GM19372 (cell line): ENCODE measurements around the gene SLC36A3.
"Not testable (repeated sequence)": the region's sequence is repeated elsewhere in the genome, so short reads cannot be mapped to it uniquely, and the experiment has no call there.

Experiments
- ATAC-seq: cut with Tn5 transposase; IDR thresholded peaks from one replicate; pipeline ENCODE4 v1.9.1; 2021; ENCODE audit warnings: mild to moderate bottlenecking, low read depth, moderate library complexity; ENCODE audit not compliant: unreplicated experiment

The SLC36A3 gene

GRCh38 chr5:151309266-151309665, 5.7 kb upstream of the SLC36A3 start:
- not testable (repeated sequence) for ATAC-seq

- ATAC-seq: no peak
These were observed 5.3 kb downstream of the SLC36A3 start for GRCh38 chr5:151298063-151298855.

GRCh38 chr5:151296974-151297373, 6.6 kb downstream of the SLC36A3 start:
- ATAC-seq: no peak

GRCh38 chr5:151296478-151296830, 7.1 kb downstream of the SLC36A3 start:
- no peak for ATAC-seq

- ATAC-seq: no peak
These were observed 7.6 kb downstream of the SLC36A3 start for GRCh38 chr5:151295791-151296477.

- ATAC-seq: no peak
These were observed 8.4 kb downstream of the SLC36A3 start for GRCh38 chr5:151295138-151295537.

- no peak for ATAC-seq
These were observed 9.9 kb downstream of the SLC36A3 start for GRCh38 chr5:151293624-151294023.

GRCh38 chr5:151288180-151288579, 15.4 kb downstream of the SLC36A3 start:
- ATAC-seq: no peak

GRCh38 chr5:151286246-151286645, 17.3 kb downstream of the SLC36A3 start:
- no peak for ATAC-seq

- ATAC-seq: no peak
These were observed 17.9 kb downstream of the SLC36A3 start for GRCh38 chr5:151285683-151286082.

GRCh38 chr5:151284392-151284967, 19.1 kb downstream of the SLC36A3 start:
- ATAC-seq: no peak

GRCh38 chr5:151283120-151283825, 20.3 kb downstream of the SLC36A3 start:
- no peak for ATAC-seq

GRCh38 chr5:151281001-151281639, 22.4 kb downstream of the SLC36A3 start:
- ATAC-seq: no peak

- no peak for ATAC-seq
These were observed 23.1 kb downstream of the SLC36A3 start for GRCh38 chr5:151280443-151280842.

GRCh38 chr5:151278845-151279244, 24.7 kb downstream of the SLC36A3 start:
- no peak for ATAC-seq

- ATAC-seq: no peak
These were observed 27.8 kb downstream of the SLC36A3 start for GRCh38 chr5:151275803-151276202.

GRCh38 chr5:151274666-151275065, 28.9 kb downstream of the SLC36A3 start:
- no peak for ATAC-seq

GRCh38 chr5:151271336-151271735, 32.2 kb downstream of the SLC36A3 start:
- no peak for ATAC-seq

GRCh38 chr5:151270599-151270998, 33.0 kb downstream of the SLC36A3 start:
- peak; percentile 90 for ATAC-seq

GRCh38 chr5:151267491-151268260, 35.9 kb downstream of the SLC36A3 start:
- no peak for ATAC-seq
